Thyroid gland (tissue), 4 donors: ENCODE data around the gene FGR. TPM values are rescaled to one million over a fixed set of nuclear protein-coding genes. Genes with fewer than 3 reads are reported as not detected.

ENCODE experiments used
- DNase-seq, 2 donors: peaks; one replicate each; pipeline ENCODE4 v3.0.0-alpha.2; 2019
- H3K27ac ChIP-seq, 3 donors: fragments of 200-600 bp; sonication (generic); 1 replicate in 2 of 3; 2 replicates in 1 of 3; pipeline ENCODE4 v1.5.1; 2016 to 2019; ENCODE audit warnings: mild to moderate bottlenecking in 1 of 3, moderate library complexity in 1 of 3
- H3K27me3 ChIP-seq: fragments of 200-600 bp; sonication (generic); one replicate; pipeline ENCODE4 v1.5.1; 2019
- H3K36me3 ChIP-seq, 2 donors: fragments of 200-600 bp; sonication (generic); one replicate each; pipeline ENCODE4 v1.5.1; 2016 to 2019
- H3K4me1 ChIP-seq, 2 donors: fragments of 200-600 bp; sonication (generic); one replicate each; pipeline ENCODE4 v1.5.1; 2017 to 2019
- H3K4me3 ChIP-seq, 3 donors: fragments of 200-600 bp; sonication (generic); replicated peaks in 1 of 3; 1 replicate in 2 of 3; 2 replicates in 1 of 3; pipeline ENCODE4 v1.5.1; 2016; ENCODE audit warnings: mild to moderate bottlenecking in 1 of 3
- H3K9me3 ChIP-seq: fragments of 200-600 bp; sonication (generic); one replicate; pipeline ENCODE4 v1.5.1; 2017
- POLR2A ChIP-seq, 2 donors: fragments of 450-650 bp; IDR thresholded peaks; one replicate each; pipeline ENCODE4 v1.6.1; 2017; ENCODE audit warnings: antibody characterized with exemption in 2 of 2, mild to moderate bottlenecking in 2 of 2, moderate library complexity in 1 of 2
- WGBS, 2 donors: methylation state at CpG; one replicate each; pipeline ENCODE4 v1.1.5; 2017; 5-methylcytosine and 5-hydroxymethylcytosine counted together
- intact Hi-C: fragments of 100-400 bp; cut with DNase I; formaldehyde crosslinking; loops from one replicate; pipeline ENCODE4 v1.15.1; 2023
- total RNA-seq, 4 donors: library from RNA; depleted of rRNA; stranded (reverse); fragments of >200 nt; gene quantifications; one replicate each; pipeline ENCODE4 v1.2.3, GENCODE V29; 2016
- TF ChIP-seq, protein P1 (sequence below), 6 experiments: fragments of 200-600 bp in 3 of 6; fragments of 450-650 bp in 3 of 6; sonication (generic) in 3 of 6; IDR thresholded peaks; one replicate each; pipeline ENCODE4 v1.5.1; 2016 to 2019; ENCODE audit warnings: antibody characterized with exemption in 6 of 6, mild to moderate bottlenecking in 2 of 6, inconsistent platforms in 1 of 6, moderate library complexity in 1 of 6

Gene FGR
- total RNA-seq, 4 donors from 2014 or later = 4.6 to 7.1 (median 6.4) TPM

DNA sequence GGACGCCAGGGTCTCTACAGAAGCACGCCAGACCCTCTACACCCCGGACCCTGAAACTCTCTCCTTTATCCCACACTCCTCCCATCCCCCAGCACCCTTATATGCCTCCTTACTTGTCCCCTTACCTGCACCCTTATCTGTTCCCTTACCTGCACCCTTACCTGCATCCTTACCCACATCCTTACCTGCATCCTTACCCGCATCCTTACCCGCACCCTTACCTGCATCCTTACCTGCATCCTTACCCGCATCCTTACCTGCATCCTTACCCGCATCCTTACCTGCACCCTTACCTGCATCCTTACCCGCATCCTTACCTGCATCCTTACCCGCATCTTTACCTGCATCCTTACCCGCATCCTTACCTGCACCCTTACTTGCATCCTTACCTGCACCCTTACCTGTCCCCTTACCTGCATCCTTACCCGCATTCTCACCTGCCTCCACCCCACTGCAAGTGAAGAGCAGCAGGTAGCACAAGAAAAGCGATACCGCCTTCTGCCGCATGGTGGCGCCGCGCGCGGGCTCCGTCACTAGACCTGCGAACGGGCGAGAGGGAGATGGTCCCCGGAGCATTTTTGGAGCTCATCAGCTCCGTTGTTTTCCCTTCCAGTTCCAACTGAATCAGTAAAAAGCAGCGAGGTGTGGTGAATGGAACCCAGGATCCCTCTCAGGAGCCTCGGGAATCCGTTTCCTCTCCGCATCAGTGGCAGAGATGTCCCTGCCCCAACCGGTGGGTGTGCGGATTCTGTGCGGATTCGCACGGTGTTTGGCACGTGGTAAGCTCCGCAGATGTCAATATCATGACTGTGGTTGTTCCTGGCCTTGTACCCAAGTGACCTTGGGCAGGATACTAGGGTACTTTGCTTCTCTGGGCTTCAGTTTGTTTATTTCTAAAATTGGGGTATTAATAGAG is 34.1 kb upstream of the FGR start:
- Histone ChIP-seq H3K4me1 (peaks cover 16 to 31% of the 10 kb centered on the region in 2 donors), H3K27me3 (no peaks in the 10 kb centered on the region), H3K9me3 (no peaks in the 10 kb centered on the region), H3K27ac (no peak overlapping the region), H3K4me3 (peak overlapping the region in 2 of 3 donors; percentile 14 to 20), H3K36me3 (no peaks in the 10 kb centered on the region)
- peak; percentile 80 to 86 for DNase-seq
- intact Hi-C loops = loop anchor here (5.0 kb wide), 1 partner anchor 277 kb away; the partner anchor contains the start of gene GPR3
- TF ChIP-seq, protein P1, sequence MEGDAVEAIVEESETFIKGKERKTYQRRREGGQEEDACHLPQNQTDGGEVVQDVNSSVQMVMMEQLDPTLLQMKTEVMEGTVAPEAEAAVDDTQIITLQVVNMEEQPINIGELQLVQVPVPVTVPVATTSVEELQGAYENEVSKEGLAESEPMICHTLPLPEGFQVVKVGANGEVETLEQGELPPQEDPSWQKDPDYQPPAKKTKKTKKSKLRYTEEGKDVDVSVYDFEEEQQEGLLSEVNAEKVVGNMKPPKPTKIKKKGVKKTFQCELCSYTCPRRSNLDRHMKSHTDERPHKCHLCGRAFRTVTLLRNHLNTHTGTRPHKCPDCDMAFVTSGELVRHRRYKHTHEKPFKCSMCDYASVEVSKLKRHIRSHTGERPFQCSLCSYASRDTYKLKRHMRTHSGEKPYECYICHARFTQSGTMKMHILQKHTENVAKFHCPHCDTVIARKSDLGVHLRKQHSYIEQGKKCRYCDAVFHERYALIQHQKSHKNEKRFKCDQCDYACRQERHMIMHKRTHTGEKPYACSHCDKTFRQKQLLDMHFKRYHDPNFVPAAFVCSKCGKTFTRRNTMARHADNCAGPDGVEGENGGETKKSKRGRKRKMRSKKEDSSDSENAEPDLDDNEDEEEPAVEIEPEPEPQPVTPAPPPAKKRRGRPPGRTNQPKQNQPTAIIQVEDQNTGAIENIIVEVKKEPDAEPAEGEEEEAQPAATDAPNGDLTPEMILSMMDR (IDR thresholded peaks at IDR 0.05) = peak; percentile 72 to 97 (median 80)
- no peak for TF ChIP-seq POLR2A (IDR thresholded peaks at IDR 0.05)
- 15 to 17% methylated on average over 32 to 36 of the region's 36 CpGs for WGBS, 2 donors

DNA sequence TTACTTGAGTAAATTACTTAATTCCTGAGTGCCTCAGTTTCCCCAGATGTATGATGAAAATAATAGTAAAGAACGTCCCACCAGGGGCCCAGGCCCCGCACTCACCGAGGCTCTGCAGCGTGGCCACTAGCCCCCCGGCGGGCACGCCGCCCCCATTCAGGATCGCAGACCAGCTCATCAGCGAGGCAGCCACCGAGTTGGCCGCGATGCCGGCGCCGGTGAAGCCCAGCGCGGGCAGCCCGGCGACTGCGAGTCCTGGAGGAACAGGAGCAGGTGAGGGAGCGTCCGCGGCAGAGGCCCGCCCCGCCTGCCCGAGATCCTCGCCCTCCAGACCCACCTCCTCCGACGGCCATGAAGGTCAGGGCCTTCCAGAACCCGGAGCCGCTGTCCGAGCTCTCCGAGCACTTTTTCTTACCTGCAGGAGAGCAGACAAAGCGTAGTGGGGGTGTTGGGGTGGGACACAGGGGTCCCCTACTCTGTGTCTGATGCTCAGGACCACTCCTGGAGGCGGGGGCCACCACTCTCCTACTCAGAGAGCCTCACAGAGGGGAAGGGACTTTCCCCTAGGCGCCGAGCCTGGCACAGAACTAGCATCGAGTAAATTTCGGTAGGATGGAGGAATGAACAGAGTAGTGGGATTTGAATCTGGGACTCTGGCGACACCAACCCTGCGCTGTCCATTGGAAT is 33.3 kb upstream of the FGR start:
- no peaks in the 10 kb centered on the region for H3K9me3 ChIP-seq
- peaks cover 16 to 31% of the 10 kb centered on the region in 2 donors for H3K4me1 ChIP-seq
- H3K27ac ChIP-seq = no peak overlapping the region
- 84% methylated on average over 26 to 41 of the region's 42 CpGs for WGBS, 2 donors
- no peak overlapping the region for H3K4me3 ChIP-seq
- intact Hi-C loops = loop anchor here (5.0 kb wide), 1 partner anchor 276 kb away; the partner anchor contains the start of gene GPR3
- no peak for DNase-seq
- H3K36me3 ChIP-seq = no peaks in the 10 kb centered on the region
- TF ChIP-seq, protein P1 (IDR thresholded peaks at IDR 0.05) = no peak
- TF ChIP-seq POLR2A (IDR thresholded peaks at IDR 0.05) = no peak
- no peaks in the 10 kb centered on the region for H3K27me3 ChIP-seq

DNA sequence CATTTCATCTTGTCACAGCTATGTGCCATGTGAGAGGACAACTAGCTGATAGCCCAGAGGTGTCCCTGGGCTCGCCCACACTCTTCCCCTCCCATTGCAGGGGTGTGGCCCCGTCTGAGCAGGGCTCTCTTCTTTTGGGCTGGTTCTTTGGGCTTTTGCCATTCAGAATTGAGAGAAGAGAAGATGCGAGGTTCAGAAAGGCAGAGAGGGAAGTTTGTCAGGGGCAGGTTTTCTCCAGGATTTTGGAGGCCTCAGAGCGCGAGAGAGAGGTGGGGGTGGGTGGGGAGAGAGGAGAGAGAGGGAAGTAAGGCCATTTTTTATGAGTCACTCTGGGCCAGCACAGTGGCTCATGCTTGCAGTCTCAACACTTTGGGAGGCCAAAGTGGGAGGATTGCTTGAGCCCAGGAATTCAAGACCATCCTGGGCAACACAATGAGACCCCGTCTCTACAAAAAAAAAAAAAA is 31.8 kb upstream of the FGR start:
- H3K4me3 ChIP-seq = no peak overlapping the region
- peaks cover 10 to 31% of the 10 kb centered on the region in 2 donors for H3K4me1 ChIP-seq
- intact Hi-C loops = loop anchor here (5.0 kb wide), 1 partner anchor 275 kb away; the partner anchor contains the start of gene GPR3
- H3K27ac ChIP-seq = no peak overlapping the region
- 76% methylated on average over 6 of the region's 6 CpGs for WGBS, 2 donors
- TF ChIP-seq, protein P1 (IDR thresholded peaks at IDR 0.05) = no peak
- no peak for TF ChIP-seq POLR2A (IDR thresholded peaks at IDR 0.05)
- H3K27me3 ChIP-seq = no peaks in the 10 kb centered on the region
- H3K9me3 ChIP-seq = no peaks in the 10 kb centered on the region
- no peak for DNase-seq
- H3K36me3 ChIP-seq = no peaks in the 10 kb centered on the region

DNA sequence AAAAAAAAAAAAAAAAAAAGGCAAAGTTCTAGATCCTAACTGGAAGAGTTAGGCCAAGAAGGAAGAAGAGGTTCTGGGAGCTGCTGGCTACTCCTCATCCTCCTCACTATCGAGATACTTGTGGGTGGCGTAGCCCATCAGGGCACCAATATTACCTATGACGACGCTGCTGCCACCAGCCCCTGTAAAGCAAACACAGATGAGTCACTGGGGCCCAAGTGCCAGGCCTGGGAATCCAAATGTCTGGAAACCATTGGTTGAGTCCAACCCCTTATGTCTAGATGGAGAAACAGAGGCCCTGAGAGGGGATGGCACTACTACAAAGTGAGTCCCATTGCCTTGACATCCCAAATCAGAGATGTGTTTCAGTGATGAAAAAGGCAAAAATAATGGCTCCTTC is 31.3 kb upstream of the FGR start:
- H3K36me3 ChIP-seq = no peaks in the 10 kb centered on the region
- no peak overlapping the region for H3K27ac ChIP-seq
- no peaks in the 10 kb centered on the region for H3K27me3 ChIP-seq
- H3K4me3 ChIP-seq = no peak overlapping the region
- H3K4me1 ChIP-seq = peaks cover 4 to 25% of the 10 kb centered on the region in 2 donors
- DNase-seq = no peak
- TF ChIP-seq, protein P1 (IDR thresholded peaks at IDR 0.05) = no peak
- 90 to 92% methylated on average over 4 of the region's 4 CpGs for WGBS, 2 donors
- no peaks in the 10 kb centered on the region for H3K9me3 ChIP-seq
- intact Hi-C loops = loop anchor here (5.0 kb wide), 1 partner anchor 274 kb away; the partner anchor contains the start of gene GPR3
